Adrenal gland (tissue), 5 donors: ENCODE data around the gene AFAP1.

ENCODE experiments used
- CTCF ChIP-seq, 6 experiments: fragments of 450-650 bp in 4 of 6; fragments of 200-600 bp in 2 of 6; sonication (generic) in 1 of 6; IDR thresholded peaks; 1 replicate in 5 of 6; 2 replicates in 1 of 6; pipeline versions ENCODE4 v1.5.1 to v1.8.0; 2016 to 2021; ENCODE audit warnings: antibody characterized with exemption in 6 of 6, mild to moderate bottlenecking in 2 of 6, moderate library complexity in 1 of 6
- POLR2A ChIP-seq, 2 donors: fragments of 450-650 bp; IDR thresholded peaks; one replicate each; pipeline ENCODE4 v1.6.1; 2017; ENCODE audit warnings: antibody characterized with exemption in 2 of 2, mild to moderate bottlenecking in 2 of 2, moderate library complexity in 1 of 2
- donor health status: DM: no; HTN: no; CAD: no.

GRCh38 chr4:7723625-7724024 lies 216.0 kb downstream of the AFAP1 start:
- no peak for TF ChIP-seq POLR2A (IDR thresholded peaks at IDR 0.05)
- no peak for TF ChIP-seq CTCF (IDR thresholded peaks at IDR 0.05)
